Neural progenitor cell (in vitro differentiated cells): ENCODE measurements around the gene RCE1. TPM values are rescaled to one million over a fixed set of nuclear protein-coding genes. Genes with fewer than 3 reads are reported as not detected.

Experiments
- DNase-seq: peaks from one replicate; pipeline ENCODE4 v3.0.0-alpha.2; 2016; ENCODE audit warnings: low spot score
- H2AFZ ChIP-seq: fragments of 200-600 bp; sonication (generic); replicated peaks from 2 replicates; pipeline ENCODE4 v1.6.1; 2016; ENCODE audit warnings: antibody characterized with exemption
- H3F3A ChIP-seq: fragments of 200-600 bp; sonication (generic); 2 replicates; pipeline ENCODE4 v1.6.1; 2016; ENCODE audit warnings: antibody characterized with exemption, low read depth
- H3K27ac ChIP-seq: fragments of 200-600 bp; sonication (generic); 2 replicates; pipeline ENCODE4 v1.5.1; 2016; ENCODE audit warnings: mild to moderate bottlenecking
- H3K27me3 ChIP-seq: fragments of 200-600 bp; sonication (generic); 2 replicates; pipeline ENCODE4 v1.6.1; 2016; ENCODE audit warnings: mild to moderate bottlenecking, moderate library complexity
- H3K36me3 ChIP-seq: fragments of 200-600 bp; sonication (generic); 2 replicates; pipeline ENCODE4 v1.5.1; 2016
- H3K4me1 ChIP-seq: fragments of 200-600 bp; sonication (generic); 2 replicates; pipeline ENCODE4 v1.6.1; 2016; ENCODE audit warnings: mixed run types
- H3K4me2 ChIP-seq: fragments of 200-600 bp; sonication (generic); 2 replicates; pipeline ENCODE4 v1.6.1; 2016
- H3K4me3 ChIP-seq: fragments of 200-600 bp; sonication (generic); 2 replicates; pipeline ENCODE4 v1.5.1; 2016
- H3K79me2 ChIP-seq: fragments of 200-600 bp; sonication (generic); 2 replicates; pipeline ENCODE4 v1.6.1; 2016; ENCODE audit warnings: low read depth
- H3K9ac ChIP-seq: fragments of 200-600 bp; sonication (generic); 2 replicates; pipeline ENCODE4 v1.6.1; 2016
- H3K9me3 ChIP-seq: fragments of 200-600 bp; sonication (generic); 2 replicates; pipeline ENCODE4 v1.5.1; 2016; ENCODE audit warnings: low read depth
- H4K20me1 ChIP-seq: fragments of 200-600 bp; sonication (generic); 2 replicates; pipeline ENCODE4 v1.6.1; 2016; ENCODE audit warnings: low read depth
- H3K27ac Mint-ChIP-seq: 3 replicates; pipeline ENCODE4 v1.8.0; 2021; ENCODE audit warnings: mixed read lengths
- H3K27me3 Mint-ChIP-seq: 2 replicates; pipeline ENCODE4 v1.8.0; 2022; ENCODE audit warnings: low read depth, mild to moderate bottlenecking, inconsistent platforms, moderate library complexity, mixed read lengths; ENCODE audit not compliant: insufficient read depth
- H3K36me3 Mint-ChIP-seq: 3 replicates; pipeline ENCODE4 v1.8.0; 2021; ENCODE audit warnings: mixed read lengths
- H3K4me1 Mint-ChIP-seq: 3 replicates; pipeline ENCODE4 v1.8.0; 2021; ENCODE audit warnings: mixed read lengths
- H3K4me3 Mint-ChIP-seq: 3 replicates; pipeline ENCODE4 v1.8.0; 2021; ENCODE audit warnings: mild to moderate bottlenecking, moderate library complexity, mixed read lengths
- H3K9me3 Mint-ChIP-seq: 3 replicates; pipeline ENCODE4 v1.8.0; 2020; ENCODE audit warnings: mixed read lengths
- CTCF ChIP-seq: fragments of 200-600 bp; sonication (generic); IDR thresholded peaks from 2 replicates; pipeline ENCODE4 v1.5.1; 2017; ENCODE audit warnings: antibody characterized with exemption, mild to moderate bottlenecking
- EZH2 ChIP-seq: fragments of 200-600 bp; sonication (generic); IDR thresholded peaks from 2 replicates; pipeline ENCODE4 v1.6.1; 2017; ENCODE audit warnings: antibody characterized with exemption, mild to moderate bottlenecking, moderate library complexity
- EZH2phosphoT487 ChIP-seq: fragments of 200-600 bp; sonication (generic); IDR thresholded peaks from 2 replicates; pipeline ENCODE4 v1.6.1; 2017; ENCODE audit warnings: antibody characterized with exemption
- total RNA-seq: library from RNA; depleted of rRNA; stranded (reverse); fragments of >200 nt; gene quantifications from 2 replicates; pipeline ENCODE4 v1.2.3, GENCODE V29; 2015; ENCODE audit warnings: low replicate concordance

The RCE1 gene
- total RNA-seq, 1 donor from 2014 or later, result 13.7 TPM

- no peaks in the 10 kb centered on the region for H3K9me3 ChIP-seq
- H3K4me3 ChIP-seq, result no peak overlapping the region
- H3K27ac Mint-ChIP-seq, result no peak overlapping the region
- no peak for TF ChIP-seq CTCF
- TF ChIP-seq EZH2, result no peak
- no peak for TF ChIP-seq EZH2phosphoT487
- no peaks in the 10 kb centered on the region for H3K27me3 ChIP-seq
- H3K27me3 Mint-ChIP-seq, result peaks cover 3% of the 10 kb centered on the region
- H3K27ac ChIP-seq, result no peak overlapping the region
- H3K36me3 ChIP-seq, result no peaks in the 10 kb centered on the region
- no peaks in the 10 kb centered on the region for H3K36me3 Mint-ChIP-seq
- H3K9me3 Mint-ChIP-seq, result peaks cover 2% of the 10 kb centered on the region
- DNase-seq, result no peak
- H3K4me3 Mint-ChIP-seq, result no peak overlapping the region
- no peak overlapping the region for H2AFZ ChIP-seq
- H3K4me1 ChIP-seq, result peaks cover 35% of the 10 kb centered on the region
- H4K20me1 ChIP-seq, result peaks cover 15% of the 10 kb centered on the region
- H3F3A ChIP-seq, result peaks cover 14% of the 10 kb centered on the region
- H3K79me2 ChIP-seq, result no peaks in the 10 kb centered on the region
- peaks cover 43% of the 10 kb centered on the region for H3K4me1 Mint-ChIP-seq
- H3K9ac ChIP-seq, result no peak overlapping the region
- no peak overlapping the region for H3K4me2 ChIP-seq
Measured at GRCh38 chr11:66891851-66892660, 48.8 kb downstream of the RCE1 start.

GRCh38 chr11:66892911-66893310, 49.7 kb downstream of the RCE1 start:
- no peak for DNase-seq
- no peak for TF ChIP-seq EZH2
- TF ChIP-seq EZH2phosphoT487, result no peak
- no peak for TF ChIP-seq CTCF
- no peak overlapping the region for H2AFZ ChIP-seq
- H3K36me3 ChIP-seq, result no peaks in the 10 kb centered on the region
- no peak overlapping the region for H3K27ac Mint-ChIP-seq
- peaks cover 2% of the 10 kb centered on the region for H3K9me3 Mint-ChIP-seq
- peaks cover 6% of the 10 kb centered on the region for H3K27me3 Mint-ChIP-seq
- H3K36me3 Mint-ChIP-seq, result no peaks in the 10 kb centered on the region
- peaks cover 15% of the 10 kb centered on the region for H4K20me1 ChIP-seq
- H3F3A ChIP-seq, result peaks cover 14% of the 10 kb centered on the region
- no peaks in the 10 kb centered on the region for H3K27me3 ChIP-seq
- H3K4me2 ChIP-seq, result peak overlapping the region; percentile 60
- H3K4me3 ChIP-seq, result no peak overlapping the region
- no peak overlapping the region for H3K9ac ChIP-seq
- H3K79me2 ChIP-seq, result no peaks in the 10 kb centered on the region
- H3K4me3 Mint-ChIP-seq, result no peak overlapping the region
- no peaks in the 10 kb centered on the region for H3K9me3 ChIP-seq
- no peak overlapping the region for H3K27ac ChIP-seq
- peaks cover 35% of the 10 kb centered on the region for H3K4me1 ChIP-seq
- peaks cover 43% of the 10 kb centered on the region for H3K4me1 Mint-ChIP-seq

DNA sequence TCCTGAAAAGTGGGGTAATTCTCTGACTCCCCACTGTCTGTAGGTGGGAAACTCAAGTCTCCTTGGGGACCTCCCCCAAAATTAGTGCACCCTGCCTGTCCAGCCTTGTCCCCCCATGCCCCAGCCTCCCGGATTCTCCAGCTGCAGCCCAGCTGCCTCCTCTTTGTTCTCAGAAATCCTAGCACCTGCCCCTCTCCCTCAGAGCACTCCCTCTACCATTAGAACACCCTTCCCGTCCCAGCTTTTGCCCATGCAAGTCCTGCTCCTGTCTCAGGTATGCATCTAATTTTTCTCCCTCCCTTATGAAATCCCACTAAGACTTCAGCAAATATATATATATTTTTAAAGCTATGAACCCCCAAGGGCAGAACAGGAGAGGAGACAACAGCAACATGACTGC, 50.9 kb downstream of the RCE1 start:
- H3K27me3 Mint-ChIP-seq, result peaks cover 3% of the 10 kb centered on the region
- H3K4me3 ChIP-seq, result no peak overlapping the region
- H3K9ac ChIP-seq, result no peak overlapping the region
- no peaks in the 10 kb centered on the region for H3K9me3 ChIP-seq
- no peaks in the 10 kb centered on the region for H3K36me3 Mint-ChIP-seq
- peaks cover 2% of the 10 kb centered on the region for H3K9me3 Mint-ChIP-seq
- peaks cover 35% of the 10 kb centered on the region for H3K4me1 ChIP-seq
- no peaks in the 10 kb centered on the region for H3K27me3 ChIP-seq
- peak overlapping the region; percentile 56 for H3K4me2 ChIP-seq
- TF ChIP-seq CTCF (no peak), EZH2 (no peak), EZH2phosphoT487 (no peak)
- H3K4me1 Mint-ChIP-seq, result peaks cover 39% of the 10 kb centered on the region
- H3K27ac ChIP-seq, result no peak overlapping the region
- no peak overlapping the region for H3K4me3 Mint-ChIP-seq
- no peak overlapping the region for H3K27ac Mint-ChIP-seq
- H3K79me2 ChIP-seq, result no peaks in the 10 kb centered on the region
- peaks cover 14% of the 10 kb centered on the region for H3F3A ChIP-seq
- DNase-seq, result no peak
- H4K20me1 ChIP-seq, result peaks cover 15% of the 10 kb centered on the region
- no peak overlapping the region for H2AFZ ChIP-seq
- no peaks in the 10 kb centered on the region for H3K36me3 ChIP-seq

Other genes starting within 250 kb of the RCE1 start
- gene RBM14, start 226.8 kb upstream of the RCE1 start, total RNA-seq, result 38.2 and 63.8 TPM in 2 replicates
- gene RBM4, start 204.7 kb upstream of the RCE1 start, total RNA-seq, result 172 and 206 TPM in 2 replicates
- 30.2 and 40.6 TPM in 2 replicates for gene RBM4B, start 165.6 kb upstream of the RCE1 start, total RNA-seq
- gene SPTBN2, start 114.2 kb upstream of the RCE1 start, total RNA-seq, result 14.5 and 51.7 TPM in 2 replicates
- 6.7 and 27.9 TPM in 2 replicates for gene LRFN4, start 13.6 kb downstream of the RCE1 start, total RNA-seq
- gene PC, start 114.9 kb downstream of the RCE1 start, total RNA-seq, result 11.4 and 20.4 TPM in 2 replicates
- not detected in 2 replicates for gene C11orf86, start 131.9 kb downstream of the RCE1 start, total RNA-seq
- 0.50 and 0.67 TPM in 2 replicates for gene SYT12, start 179.7 kb downstream of the RCE1 start, total RNA-seq
- gene RHOD, start 213.4 kb downstream of the RCE1 start, total RNA-seq, result 6.6 and 10.0 TPM in 2 replicates